GM12878 (cell line): ENCODE results near the gene LRRC61. TPM values are rescaled to one million over a fixed set of nuclear protein-coding genes. Genes with fewer than 3 reads are reported as not detected.

ENCODE experiments used
- BACH1 ChIP-seq: fragments of 450-650 bp; IDR thresholded peaks from 2 replicates; pipeline ENCODE4 v1.6.1; 2017; ENCODE audit warnings: mild to moderate bottlenecking, borderline replicate concordance
- CTCF ChIP-seq, 3 experiments: IDR thresholded peaks in 2 of 3; conservative IDR thresholded peaks in 1 of 3; 2 replicates each; pipeline ENCODE4 v1.5.1; 2011; ENCODE audit warnings: low read depth in 3 of 3, low read length in 3 of 3, mild to moderate bottlenecking in 3 of 3, control low read depth in 2 of 3, moderate library complexity in 2 of 3, inconsistent platforms in 1 of 3, mixed read lengths in 1 of 3; ENCODE audit not compliant: control insufficient read depth in 2 of 3, insufficient read depth in 1 of 3; ENCODE audit errors: extremely low read depth in 1 of 3
- ELK1 ChIP-seq: IDR thresholded peaks from 2 replicates; pipeline ENCODE4 v1.6.1; 2012; ENCODE audit warnings: low read depth, low read length, improper control_type of control experiment
- EP300 ChIP-seq, 2 experiments: fragments of 150-350 bp in 1 of 2; IDR thresholded peaks; 2 replicates each; pipeline ENCODE4 v1.6.1; 2011 to 2012; ENCODE audit warnings: low read depth in 2 of 2, low read length in 2 of 2, borderline replicate concordance in 1 of 2, improper control_type of control experiment in 1 of 2, inconsistent platforms in 1 of 2; ENCODE audit not compliant: control insufficient read depth in 1 of 2
- HSF1 ChIP-seq: fragments of 150-350 bp; IDR thresholded peaks from 2 replicates; pipeline ENCODE4 v1.6.1; 2014; ENCODE audit warnings: mild to moderate bottlenecking, low read depth, low read length
- LARP7 ChIP-seq: fragments of 450-650 bp; IDR thresholded peaks from 2 replicates; pipeline ENCODE4 v1.6.1; 2017; ENCODE audit warnings: mild to moderate bottlenecking
- MEF2B ChIP-seq: fragments of 450-650 bp; IDR thresholded peaks from 2 replicates; pipeline ENCODE4 v1.6.1; 2018; ENCODE audit warnings: mild to moderate bottlenecking, moderate library complexity; ENCODE audit not compliant: partially characterized antibody, poor library complexity, severe bottlenecking
- POLR2AphosphoS5 ChIP-seq: IDR thresholded peaks from 2 replicates; pipeline ENCODE4 v1.6.1; 2011; ENCODE audit warnings: mild to moderate bottlenecking, low read length, inconsistent platforms
- RUNX3 ChIP-seq: IDR thresholded peaks from 2 replicates; pipeline ENCODE4 v1.6.1; 2012; ENCODE audit warnings: low read length, inconsistent platforms
- SMAD1 ChIP-seq: fragments of 450-650 bp; IDR thresholded peaks from 2 replicates; pipeline ENCODE4 v1.6.1; 2018; ENCODE audit warnings: mild to moderate bottlenecking, low read depth; ENCODE audit not compliant: partially characterized antibody
- polyA plus RNA-seq, 11 experiments: library from polyadenylated mRNA; depleted of rRNA in 4 of 11; unstranded in 6 of 11; stranded (reverse) in 5 of 11; fragments of >200 nt; fragmentation: Nextera tagmentation in 4 of 11; fragmentation: Illumina TruSeq in 1 of 11; extraction: Ambion mirVana in 4 of 11; extraction: Trizol in 1 of 11; gene quantifications; 1 replicate in 1 of 11; 2 replicates in 10 of 11; pipeline versions ENCODE4 v1.2.1 to v1.2.3, GENCODE V29; 2011 to 2016; ENCODE audit warnings: inconsistent platforms in 2 of 11, missing spikeins in 2 of 11, low read depth in 1 of 11
- total RNA-seq, 4 experiments: library from RNA; depleted of rRNA in 3 of 4; stranded (reverse); fragments of >200 nt in 3 of 4; fragmentation: Illumina TruSeq in 1 of 4; extraction: Trizol in 1 of 4; gene quantifications; 2 replicates each; pipeline versions ENCODE4 v1.2.1 to v1.2.3, GENCODE V29; 2013 to 2021
- TF ChIP-seq, protein P1 (sequence below): fragments of 450-650 bp; IDR thresholded peaks from 2 replicates; pipeline ENCODE4 v1.6.1; 2017; ENCODE audit warnings: antibody characterized with exemption, mild to moderate bottlenecking, moderate library complexity
- TF ChIP-seq, protein P2 (sequence below): fragments of 450-650 bp; IDR thresholded peaks from 2 replicates; pipeline ENCODE4 v1.6.1; 2016; ENCODE audit warnings: mild to moderate bottlenecking, moderate library complexity, borderline replicate concordance
- TF ChIP-seq, protein P3 (sequence below): fragments of 450-650 bp; IDR thresholded peaks from 2 replicates; pipeline ENCODE4 v1.6.1; 2017; ENCODE audit warnings: low read depth, mild to moderate bottlenecking, moderate library complexity

LRRC61 gene
- total and polyA plus RNA-seq, 10 of the 15 experiments (the other 5 are each of a cell fraction or from before 2014, with no cell fraction given): 1.4 to 54.2 (median 21.8) TPM

- TF ChIP-seq, protein P1, sequence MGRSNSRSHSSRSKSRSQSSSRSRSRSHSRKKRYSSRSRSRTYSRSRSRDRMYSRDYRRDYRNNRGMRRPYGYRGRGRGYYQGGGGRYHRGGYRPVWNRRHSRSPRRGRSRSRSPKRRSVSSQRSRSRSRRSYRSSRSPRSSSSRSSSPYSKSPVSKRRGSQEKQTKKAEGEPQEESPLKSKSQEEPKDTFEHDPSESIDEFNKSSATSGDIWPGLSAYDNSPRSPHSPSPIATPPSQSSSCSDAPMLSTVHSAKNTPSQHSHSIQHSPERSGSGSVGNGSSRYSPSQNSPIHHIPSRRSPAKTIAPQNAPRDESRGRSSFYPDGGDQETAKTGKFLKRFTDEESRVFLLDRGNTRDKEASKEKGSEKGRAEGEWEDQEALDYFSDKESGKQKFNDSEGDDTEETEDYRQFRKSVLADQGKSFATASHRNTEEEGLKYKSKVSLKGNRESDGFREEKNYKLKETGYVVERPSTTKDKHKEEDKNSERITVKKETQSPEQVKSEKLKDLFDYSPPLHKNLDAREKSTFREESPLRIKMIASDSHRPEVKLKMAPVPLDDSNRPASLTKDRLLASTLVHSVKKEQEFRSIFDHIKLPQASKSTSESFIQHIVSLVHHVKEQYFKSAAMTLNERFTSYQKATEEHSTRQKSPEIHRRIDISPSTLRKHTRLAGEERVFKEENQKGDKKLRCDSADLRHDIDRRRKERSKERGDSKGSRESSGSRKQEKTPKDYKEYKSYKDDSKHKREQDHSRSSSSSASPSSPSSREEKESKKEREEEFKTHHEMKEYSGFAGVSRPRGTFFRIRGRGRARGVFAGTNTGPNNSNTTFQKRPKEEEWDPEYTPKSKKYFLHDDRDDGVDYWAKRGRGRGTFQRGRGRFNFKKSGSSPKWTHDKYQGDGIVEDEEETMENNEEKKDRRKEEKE: peak; percentile 87
- TF ChIP-seq, protein P2, sequence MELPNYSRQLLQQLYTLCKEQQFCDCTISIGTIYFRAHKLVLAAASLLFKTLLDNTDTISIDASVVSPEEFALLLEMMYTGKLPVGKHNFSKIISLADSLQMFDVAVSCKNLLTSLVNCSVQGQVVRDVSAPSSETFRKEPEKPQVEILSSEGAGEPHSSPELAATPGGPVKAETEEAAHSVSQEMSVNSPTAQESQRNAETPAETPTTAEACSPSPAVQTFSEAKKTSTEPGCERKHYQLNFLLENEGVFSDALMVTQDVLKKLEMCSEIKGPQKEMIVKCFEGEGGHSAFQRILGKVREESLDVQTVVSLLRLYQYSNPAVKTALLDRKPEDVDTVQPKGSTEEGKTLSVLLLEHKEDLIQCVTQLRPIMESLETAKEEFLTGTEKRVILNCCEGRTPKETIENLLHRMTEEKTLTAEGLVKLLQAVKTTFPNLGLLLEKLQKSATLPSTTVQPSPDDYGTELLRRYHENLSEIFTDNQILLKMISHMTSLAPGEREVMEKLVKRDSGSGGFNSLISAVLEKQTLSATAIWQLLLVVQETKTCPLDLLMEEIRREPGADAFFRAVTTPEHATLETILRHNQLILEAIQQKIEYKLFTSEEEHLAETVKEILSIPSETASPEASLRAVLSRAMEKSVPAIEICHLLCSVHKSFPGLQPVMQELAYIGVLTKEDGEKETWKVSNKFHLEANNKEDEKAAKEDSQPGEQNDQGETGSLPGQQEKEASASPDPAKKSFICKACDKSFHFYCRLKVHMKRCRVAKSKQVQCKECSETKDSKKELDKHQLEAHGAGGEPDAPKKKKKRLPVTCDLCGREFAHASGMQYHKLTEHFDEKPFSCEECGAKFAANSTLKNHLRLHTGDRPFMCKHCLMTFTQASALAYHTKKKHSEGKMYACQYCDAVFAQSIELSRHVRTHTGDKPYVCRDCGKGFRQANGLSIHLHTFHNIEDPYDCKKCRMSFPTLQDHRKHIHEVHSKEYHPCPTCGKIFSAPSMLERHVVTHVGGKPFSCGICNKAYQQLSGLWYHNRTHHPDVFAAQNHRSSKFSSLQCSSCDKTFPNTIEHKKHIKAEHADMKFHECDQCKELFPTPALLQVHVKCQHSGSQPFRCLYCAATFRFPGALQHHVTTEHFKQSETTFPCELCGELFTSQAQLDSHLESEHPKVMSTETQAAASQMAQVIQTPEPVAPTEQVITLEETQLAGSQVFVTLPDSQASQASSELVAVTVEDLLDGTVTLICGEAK: 0 out of 2 replicates have a peak, but pooled peaks have one; percentile 53
- TF ChIP-seq MEF2B (peak; percentile 56), EP300 (IDR thresholded peaks at IDR 0.05; ENCODE audit: borderline replicate concordance in 1 of 2, control insufficient read depth in 1 of 2, low read depth in 2 of 2, low read length in 2 of 2) (no peak), SMAD1 (peak; percentile 22), LARP7 (peak; percentile 63), CTCF (IDR thresholded peaks at IDR 0.05 in 2 of 3, conservative IDR thresholded peaks at IDR 0.05 in 1 of 3; ENCODE audit: control insufficient read depth in 2 of 3, extremely low read depth in 1 of 3, insufficient read depth in 1 of 3, low read depth in 3 of 3, low read length in 3 of 3) (peak; percentile 19 to 43 (median 26); a peak in 3 of 6 replicates), POLR2AphosphoS5 (peak; percentile 82), HSF1 (peak; percentile 89; the same call in 1 of the 2 replicates), ELK1 (peak; percentile 63), RUNX3 (peak; percentile 61), BACH1 (peak; percentile 59; the same call in 1 of the 2 replicates)
- TF ChIP-seq, protein P3, sequence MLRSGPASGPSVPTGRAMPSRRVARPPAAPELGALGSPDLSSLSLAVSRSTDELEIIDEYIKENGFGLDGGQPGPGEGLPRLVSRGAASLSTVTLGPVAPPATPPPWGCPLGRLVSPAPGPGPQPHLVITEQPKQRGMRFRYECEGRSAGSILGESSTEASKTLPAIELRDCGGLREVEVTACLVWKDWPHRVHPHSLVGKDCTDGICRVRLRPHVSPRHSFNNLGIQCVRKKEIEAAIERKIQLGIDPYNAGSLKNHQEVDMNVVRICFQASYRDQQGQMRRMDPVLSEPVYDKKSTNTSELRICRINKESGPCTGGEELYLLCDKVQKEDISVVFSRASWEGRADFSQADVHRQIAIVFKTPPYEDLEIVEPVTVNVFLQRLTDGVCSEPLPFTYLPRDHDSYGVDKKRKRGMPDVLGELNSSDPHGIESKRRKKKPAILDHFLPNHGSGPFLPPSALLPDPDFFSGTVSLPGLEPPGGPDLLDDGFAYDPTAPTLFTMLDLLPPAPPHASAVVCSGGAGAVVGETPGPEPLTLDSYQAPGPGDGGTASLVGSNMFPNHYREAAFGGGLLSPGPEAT: peak; percentile 29; the same call in 1 of the 2 replicates
These were observed at the start of gene LRRC61, which contains the start of gene ACTR3C (continued) for GRCh38 chr7:150322833-150323681.
